ENCODE results near the gene CRACDL.

DNA sequence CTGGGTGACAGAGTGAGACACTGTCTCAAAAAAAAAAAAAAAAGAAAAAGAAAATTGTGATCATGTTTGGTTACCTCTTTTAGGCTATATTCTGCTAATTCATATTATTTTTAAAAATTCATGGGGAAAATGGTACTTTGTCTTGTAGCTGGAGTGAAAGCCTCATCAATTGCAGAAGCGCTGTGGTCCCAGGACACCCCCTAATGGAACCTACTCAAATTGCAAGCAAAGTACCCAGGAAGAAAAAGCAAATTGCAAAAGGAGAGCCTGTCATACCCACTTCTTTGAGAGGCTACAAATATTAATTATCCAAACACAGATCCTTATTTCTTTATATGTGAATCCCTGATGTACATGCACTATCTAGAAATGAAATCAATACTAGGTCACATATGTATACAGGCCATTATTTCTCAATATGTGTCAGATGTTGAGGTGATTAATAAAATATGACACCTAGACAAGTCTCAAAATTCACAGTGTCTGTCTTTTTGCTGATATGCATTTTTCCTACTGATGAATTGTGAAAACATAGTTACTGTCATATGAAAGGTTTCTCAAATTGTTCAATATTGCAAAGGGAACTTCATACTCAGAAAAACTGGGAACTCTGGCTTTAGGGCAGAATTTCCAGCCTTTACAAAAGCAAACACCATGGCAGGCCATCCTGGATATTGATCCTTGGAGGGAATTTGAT lies 12.6 kb downstream of the CRACDL start:
- TF ChIP-seq, protein P1, sequence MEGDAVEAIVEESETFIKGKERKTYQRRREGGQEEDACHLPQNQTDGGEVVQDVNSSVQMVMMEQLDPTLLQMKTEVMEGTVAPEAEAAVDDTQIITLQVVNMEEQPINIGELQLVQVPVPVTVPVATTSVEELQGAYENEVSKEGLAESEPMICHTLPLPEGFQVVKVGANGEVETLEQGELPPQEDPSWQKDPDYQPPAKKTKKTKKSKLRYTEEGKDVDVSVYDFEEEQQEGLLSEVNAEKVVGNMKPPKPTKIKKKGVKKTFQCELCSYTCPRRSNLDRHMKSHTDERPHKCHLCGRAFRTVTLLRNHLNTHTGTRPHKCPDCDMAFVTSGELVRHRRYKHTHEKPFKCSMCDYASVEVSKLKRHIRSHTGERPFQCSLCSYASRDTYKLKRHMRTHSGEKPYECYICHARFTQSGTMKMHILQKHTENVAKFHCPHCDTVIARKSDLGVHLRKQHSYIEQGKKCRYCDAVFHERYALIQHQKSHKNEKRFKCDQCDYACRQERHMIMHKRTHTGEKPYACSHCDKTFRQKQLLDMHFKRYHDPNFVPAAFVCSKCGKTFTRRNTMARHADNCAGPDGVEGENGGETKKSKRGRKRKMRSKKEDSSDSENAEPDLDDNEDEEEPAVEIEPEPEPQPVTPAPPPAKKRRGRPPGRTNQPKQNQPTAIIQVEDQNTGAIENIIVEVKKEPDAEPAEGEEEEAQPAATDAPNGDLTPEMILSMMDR (IDR thresholded peaks at IDR 0.05): no peak
- TF ChIP-seq POLR2A (IDR thresholded peaks at IDR 0.05): no peak

All from adrenal gland (tissue), 5 donors.